DND-41 (cell line): Measurements from ENCODE around the gene PTPRD.

Source experiments
- EZH2 ChIP-seq: IDR thresholded peaks from 3 replicates; pipeline ENCODE4 v1.6.1; 2012; ENCODE audit warnings: borderline replicate concordance, low read depth, mild to moderate bottlenecking, moderate library complexity, low read length, inconsistent platforms; ENCODE audit not compliant: severe bottlenecking
- TF ChIP-seq, protein P1 (sequence below): IDR thresholded peaks from 2 replicates; pipeline ENCODE4 v1.5.1; 2012; ENCODE audit warnings: borderline replicate concordance, low read length, moderate library complexity, mild to moderate bottlenecking; ENCODE audit not compliant: poor library complexity, severe bottlenecking; ENCODE audit errors: extremely low read depth

- TF ChIP-seq EZH2 = no peak
- TF ChIP-seq, protein P1, sequence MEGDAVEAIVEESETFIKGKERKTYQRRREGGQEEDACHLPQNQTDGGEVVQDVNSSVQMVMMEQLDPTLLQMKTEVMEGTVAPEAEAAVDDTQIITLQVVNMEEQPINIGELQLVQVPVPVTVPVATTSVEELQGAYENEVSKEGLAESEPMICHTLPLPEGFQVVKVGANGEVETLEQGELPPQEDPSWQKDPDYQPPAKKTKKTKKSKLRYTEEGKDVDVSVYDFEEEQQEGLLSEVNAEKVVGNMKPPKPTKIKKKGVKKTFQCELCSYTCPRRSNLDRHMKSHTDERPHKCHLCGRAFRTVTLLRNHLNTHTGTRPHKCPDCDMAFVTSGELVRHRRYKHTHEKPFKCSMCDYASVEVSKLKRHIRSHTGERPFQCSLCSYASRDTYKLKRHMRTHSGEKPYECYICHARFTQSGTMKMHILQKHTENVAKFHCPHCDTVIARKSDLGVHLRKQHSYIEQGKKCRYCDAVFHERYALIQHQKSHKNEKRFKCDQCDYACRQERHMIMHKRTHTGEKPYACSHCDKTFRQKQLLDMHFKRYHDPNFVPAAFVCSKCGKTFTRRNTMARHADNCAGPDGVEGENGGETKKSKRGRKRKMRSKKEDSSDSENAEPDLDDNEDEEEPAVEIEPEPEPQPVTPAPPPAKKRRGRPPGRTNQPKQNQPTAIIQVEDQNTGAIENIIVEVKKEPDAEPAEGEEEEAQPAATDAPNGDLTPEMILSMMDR = no peak
Observed at GRCh38 chr9:8869812-8870211, 1743.0 kb downstream of the PTPRD start.
